ENCODE measurements around the gene HOXA5.

GRCh38 chr7:27185854-27186667, 42.6 kb upstream of the HOXA5 start:
- TF ChIP-seq CTCF (IDR thresholded peaks at IDR 0.05) (no peak), EP300 (IDR thresholded peaks at IDR 0.05) (no peak), POLR2A (IDR thresholded peaks at IDR 0.05) (no peak)
